ENCODE data around the gene FLT3.

The FLT3 gene

GRCh38 chr13:27976362-27977091 is 123.8 kb downstream of the FLT3 start:
- no peaks in the 10 kb centered on the region for H3K36me3 ChIP-seq
- no peak overlapping the region for H3K27ac ChIP-seq
- no peak overlapping the region for H3K9ac ChIP-seq
- H3K9me3 ChIP-seq (replicated peaks in 1 of 11), result peaks cover 0 to 12% (median 5%) of the 10 kb centered on the region in 11 experiments; a peak in 9 of 22 replicates
- no peak overlapping the region for H3K4me2 ChIP-seq
- no peak overlapping the region for H3K4me3 ChIP-seq
- peaks cover 100% of the 10 kb centered on the region in 11 experiments for H3K27me3 ChIP-seq
- no peak for TF ChIP-seq Cebpa-rat (IDR thresholded peaks at IDR 0.05)
- H3K4me1 ChIP-seq, result peaks cover 0 to 11% (median 2%) of the 10 kb centered on the region in 10 experiments; a peak in 4 of 20 replicates
- H4K20me1 ChIP-seq, result peaks cover 0 to 67% (median 32%) of the 10 kb centered on the region in 11 experiments; a peak in 16 of 22 replicates

- TF ChIP-seq Cebpa-rat (IDR thresholded peaks at IDR 0.05), result no peak
- no peak overlapping the region for H3K4me3 ChIP-seq
- peaks cover 0 to 11% (median 2%) of the 10 kb centered on the region in 10 experiments; a peak in 4 of 20 replicates for H3K4me1 ChIP-seq
Measured at GRCh38 chr13:27975564-27976361, 124.6 kb downstream of the FLT3 start.

GRCh38 chr13:27973961-27974662 is 126.3 kb downstream of the FLT3 start:
- peaks cover 0 to 68% (median 34%) of the 10 kb centered on the region in 11 experiments; a peak in 16 of 22 replicates for H4K20me1 ChIP-seq
- H3K4me1 ChIP-seq, result peaks cover 0 to 11% (median 2%) of the 10 kb centered on the region in 10 experiments; a peak in 4 of 20 replicates
- TF ChIP-seq Cebpa-rat (IDR thresholded peaks at IDR 0.05), result no peak
- no peak overlapping the region for H3K27ac ChIP-seq
- peaks cover 0 to 21% (median 8%) of the 10 kb centered on the region in 11 experiments; a peak in 10 of 22 replicates for H3K9me3 ChIP-seq (replicated peaks in 1 of 11)
- H3K27me3 ChIP-seq, result peaks cover 100% of the 10 kb centered on the region in 11 experiments
- no peak overlapping the region for H3K9ac ChIP-seq
- no peak overlapping the region for H3K4me2 ChIP-seq
- H3K36me3 ChIP-seq, result no peaks in the 10 kb centered on the region
- H3K4me3 ChIP-seq, result no peak overlapping the region

More at GRCh38 chr13:27975564-27976361, 124.6 kb downstream of the FLT3 start:
- peaks cover 0 to 12% (median 5%) of the 10 kb centered on the region in 11 experiments; a peak in 9 of 22 replicates for H3K9me3 ChIP-seq (replicated peaks in 1 of 11)
- no peak overlapping the region for H3K9ac ChIP-seq
- H3K27ac ChIP-seq, result no peak overlapping the region
- H3K27me3 ChIP-seq, result peaks cover 100% of the 10 kb centered on the region in 11 experiments
- peaks cover 0 to 72% (median 32%) of the 10 kb centered on the region in 11 experiments; a peak in 16 of 22 replicates for H4K20me1 ChIP-seq
- no peaks in the 10 kb centered on the region for H3K36me3 ChIP-seq
- no peak overlapping the region for H3K4me2 ChIP-seq

GRCh38 chr13:27973291-27973690 is 127.1 kb downstream of the FLT3 start:
- Histone ChIP-seq H3K9me3 (replicated peaks in 1 of 11) (peaks cover 0 to 29% (median 16%) of the 10 kb centered on the region in 11 experiments; a peak in 11 of 22 replicates), H3K36me3 (no peaks in the 10 kb centered on the region), H4K20me1 (peaks cover 0 to 70% (median 42%) of the 10 kb centered on the region in 11 experiments; a peak in 16 of 22 replicates), H3K4me2 (no peak overlapping the region), H3K9ac (no peak overlapping the region), H3K4me3 (no peak overlapping the region), H3K4me1 (peaks cover 0 to 12% (median 7%) of the 10 kb centered on the region in 10 experiments; a peak in 6 of 20 replicates), H3K27ac (no peak overlapping the region), H3K27me3 (peaks cover 100% of the 10 kb centered on the region in 11 experiments)
- no peak for TF ChIP-seq Cebpa-rat (IDR thresholded peaks at IDR 0.05)

- peaks cover 0 to 26% (median 11%) of the 10 kb centered on the region in 11 experiments; a peak in 10 of 22 replicates for H3K9me3 ChIP-seq (replicated peaks in 1 of 11)
- H3K9ac ChIP-seq, result no peak overlapping the region
- H3K4me2 ChIP-seq, result no peak overlapping the region
- peaks cover 100% of the 10 kb centered on the region in 11 experiments for H3K27me3 ChIP-seq
- no peak for TF ChIP-seq Cebpa-rat (IDR thresholded peaks at IDR 0.05)
- H3K4me1 ChIP-seq, result peaks cover 0 to 15% (median 3%) of the 10 kb centered on the region in 10 experiments; a peak in 5 of 20 replicates
- H3K27ac ChIP-seq, result no peak overlapping the region
- H4K20me1 ChIP-seq, result peaks cover 0 to 71% (median 43%) of the 10 kb centered on the region in 11 experiments; a peak in 16 of 22 replicates
- H3K36me3 ChIP-seq, result no peaks in the 10 kb centered on the region
- no peak overlapping the region for H3K4me3 ChIP-seq
Measured at GRCh38 chr13:27972478-27972820, 127.9 kb downstream of the FLT3 start.

- H3K27me3 ChIP-seq, result peaks cover 100% of the 10 kb centered on the region in 11 experiments
Measured at GRCh38 chr13:27971776-27972477, 128.4 kb downstream of the FLT3 start.

GRCh38 chr13:27971236-27971645 is 129.1 kb downstream of the FLT3 start:
- Histone ChIP-seq H3K4me1 (peaks cover 0 to 23% (median 1%) of the 10 kb centered on the region in 10 experiments; a peak in 4 of 20 replicates), H4K20me1 (peaks cover 0 to 74% (median 42%) of the 10 kb centered on the region in 11 experiments; a peak in 16 of 22 replicates), H3K9me3 (replicated peaks in 1 of 11) (peaks cover 0 to 27% (median 11%) of the 10 kb centered on the region in 11 experiments; a peak in 10 of 22 replicates), H3K4me3 (no peak overlapping the region), H3K4me2 (no peak overlapping the region), H3K27ac (no peak overlapping the region), H3K9ac (no peak overlapping the region), H3K36me3 (no peaks in the 10 kb centered on the region), H3K27me3 (peaks cover 100% of the 10 kb centered on the region in 11 experiments)
- TF ChIP-seq Cebpa-rat (IDR thresholded peaks at IDR 0.05), result no peak

More at GRCh38 chr13:27971776-27972477, 128.4 kb downstream of the FLT3 start:
- H3K36me3 ChIP-seq, result no peaks in the 10 kb centered on the region
- peaks cover 0 to 20% (median 1%) of the 10 kb centered on the region in 10 experiments; a peak in 4 of 20 replicates for H3K4me1 ChIP-seq
- TF ChIP-seq Cebpa-rat (IDR thresholded peaks at IDR 0.05), result no peak
- H3K9me3 ChIP-seq (replicated peaks in 1 of 11), result peaks cover 0 to 25% (median 11%) of the 10 kb centered on the region in 11 experiments; a peak in 10 of 22 replicates
- no peak overlapping the region for H3K9ac ChIP-seq
- no peak overlapping the region for H3K4me3 ChIP-seq
- H3K27ac ChIP-seq, result no peak overlapping the region
- H3K4me2 ChIP-seq, result no peak overlapping the region
- H4K20me1 ChIP-seq, result peaks cover 0 to 74% (median 40%) of the 10 kb centered on the region in 11 experiments; a peak in 16 of 22 replicates
